GM19238 (cell line): ENCODE results near the gene IGFL4.

Experiments used
- DNase-seq: peaks from one replicate; pipeline ENCODE4 v3.0.0; 2011; ENCODE audit warnings: low spot score; ENCODE audit not compliant: insufficient read length

The IGFL4 gene

GRCh38 chr19:46021531-46022041 lies 19.2 kb downstream of the IGFL4 start:
- DNase-seq, result no peak

- no peak for DNase-seq
Observed at GRCh38 chr19:46020819-46021125, 20.0 kb downstream of the IGFL4 start.

GRCh38 chr19:46019270-46019669 lies 21.5 kb downstream of the IGFL4 start:
- no peak for DNase-seq

DNA sequence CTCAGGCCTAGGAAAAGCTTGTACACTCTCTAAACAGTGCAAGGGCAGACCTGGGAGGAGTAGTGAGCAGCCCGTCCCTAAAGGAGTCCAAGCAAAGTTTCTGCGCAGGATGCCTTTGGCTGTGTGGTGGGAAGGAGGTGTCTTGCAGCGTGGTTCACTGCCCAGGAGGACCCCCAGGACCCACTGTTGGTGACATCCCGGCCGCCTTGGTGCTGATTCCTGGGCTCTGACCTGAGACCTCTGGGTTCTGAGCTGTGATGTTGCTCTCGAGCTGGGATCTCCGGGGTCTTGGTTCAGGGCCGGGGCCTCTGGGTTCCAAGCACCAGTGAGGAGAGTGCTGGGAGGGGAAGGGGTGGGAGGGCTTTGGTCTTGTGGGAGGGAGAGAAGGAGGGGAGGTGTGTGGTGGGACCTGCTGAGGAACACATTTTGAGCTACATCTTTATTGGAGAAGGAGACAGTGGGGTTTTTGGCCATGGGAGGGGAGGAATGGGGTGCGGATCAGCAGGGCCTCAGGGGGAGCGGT lies 22.0 kb downstream of the IGFL4 start:
- DNase-seq, result no peak

DNA sequence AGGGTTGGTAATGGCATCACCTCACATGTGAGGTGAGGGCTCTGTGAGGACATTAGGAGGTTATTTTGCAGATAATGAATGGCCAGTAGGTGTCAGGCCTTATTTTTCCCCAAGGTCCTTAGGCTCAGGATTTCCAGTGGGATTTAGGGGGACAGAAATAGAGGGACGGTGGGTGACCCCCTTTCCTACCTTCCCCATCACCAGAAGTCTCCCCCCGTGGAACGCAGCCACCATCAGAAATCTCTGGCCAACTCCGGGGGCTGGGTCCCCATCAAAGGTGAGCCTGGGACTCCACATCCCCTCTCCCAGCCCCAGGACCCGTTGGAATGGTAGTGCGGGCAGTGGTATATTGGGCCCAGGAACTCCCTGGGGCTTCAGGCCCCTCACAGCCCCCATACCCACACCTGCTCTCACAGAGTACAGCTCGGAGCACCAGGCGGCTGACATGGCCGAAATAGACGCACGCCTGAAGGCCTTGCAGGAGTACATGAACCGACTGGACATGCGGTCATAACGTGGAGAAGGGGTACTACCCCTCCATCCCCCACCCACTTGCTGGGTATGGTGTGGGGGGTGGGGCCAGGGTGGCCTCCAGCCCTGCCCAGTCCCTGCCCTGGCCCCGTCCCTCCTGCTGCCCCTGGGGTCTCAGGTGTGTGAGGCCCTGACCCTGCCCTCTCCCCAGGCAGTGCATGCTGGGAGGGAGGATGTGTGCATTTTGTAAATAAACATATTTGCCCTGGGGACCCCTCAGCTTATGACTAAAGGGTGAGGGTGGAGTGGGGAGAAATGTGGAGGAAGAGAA lies 22.7 kb downstream of the IGFL4 start:
- DNase-seq, result no peak

DNA sequence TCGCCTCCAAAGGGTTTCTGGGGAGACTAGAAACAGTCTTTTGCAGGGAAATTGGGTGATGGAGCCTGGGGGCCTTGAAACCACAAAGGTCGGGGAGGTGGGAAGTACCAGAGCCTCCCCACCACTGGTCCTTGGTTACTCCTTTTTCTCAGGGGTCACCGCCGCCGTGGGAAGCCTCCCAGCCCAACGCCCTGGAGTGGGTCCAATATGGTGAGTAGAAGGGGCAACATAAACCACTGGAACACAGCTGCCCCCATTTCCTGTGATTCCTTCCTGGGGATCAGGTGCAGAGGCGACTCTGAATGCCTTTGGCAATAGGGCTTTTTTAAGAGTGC lies 23.7 kb downstream of the IGFL4 start:
- DNase-seq, result no peak

DNA sequence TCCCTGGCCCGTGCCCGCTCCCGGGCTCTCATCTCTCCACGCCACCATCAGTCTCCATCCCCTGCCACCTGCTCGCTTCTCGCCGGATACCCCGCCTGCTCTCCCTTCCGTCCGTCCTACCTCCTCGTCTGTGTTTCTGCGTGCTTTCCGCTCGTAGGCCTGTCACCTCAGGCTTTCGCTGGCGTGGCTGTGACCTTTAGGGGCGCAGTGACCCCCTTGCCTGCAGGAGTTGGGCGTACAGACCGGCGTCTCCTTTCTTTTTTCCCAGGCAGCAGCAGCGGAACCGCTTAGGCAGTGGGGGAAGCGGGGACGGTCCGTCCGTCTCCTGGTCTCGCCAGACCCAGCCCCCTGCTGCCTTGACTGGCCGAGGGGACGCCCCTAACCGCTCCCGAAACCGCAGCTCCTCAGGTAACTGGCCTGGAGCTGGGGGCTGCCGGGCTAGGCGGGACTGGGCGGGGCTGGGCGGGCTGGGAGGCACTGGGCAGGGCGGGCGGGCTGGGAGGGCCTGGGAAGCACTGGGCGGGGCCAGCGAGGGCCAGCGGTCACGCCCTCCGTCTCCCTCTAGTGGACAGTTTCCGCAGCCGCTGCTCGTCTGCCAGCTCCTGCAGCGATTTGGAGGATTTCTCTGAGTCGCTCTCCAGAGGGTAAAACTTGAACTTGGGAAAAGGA lies 24.2 kb downstream of the IGFL4 start:
- peak; percentile 85 for DNase-seq

DNA sequence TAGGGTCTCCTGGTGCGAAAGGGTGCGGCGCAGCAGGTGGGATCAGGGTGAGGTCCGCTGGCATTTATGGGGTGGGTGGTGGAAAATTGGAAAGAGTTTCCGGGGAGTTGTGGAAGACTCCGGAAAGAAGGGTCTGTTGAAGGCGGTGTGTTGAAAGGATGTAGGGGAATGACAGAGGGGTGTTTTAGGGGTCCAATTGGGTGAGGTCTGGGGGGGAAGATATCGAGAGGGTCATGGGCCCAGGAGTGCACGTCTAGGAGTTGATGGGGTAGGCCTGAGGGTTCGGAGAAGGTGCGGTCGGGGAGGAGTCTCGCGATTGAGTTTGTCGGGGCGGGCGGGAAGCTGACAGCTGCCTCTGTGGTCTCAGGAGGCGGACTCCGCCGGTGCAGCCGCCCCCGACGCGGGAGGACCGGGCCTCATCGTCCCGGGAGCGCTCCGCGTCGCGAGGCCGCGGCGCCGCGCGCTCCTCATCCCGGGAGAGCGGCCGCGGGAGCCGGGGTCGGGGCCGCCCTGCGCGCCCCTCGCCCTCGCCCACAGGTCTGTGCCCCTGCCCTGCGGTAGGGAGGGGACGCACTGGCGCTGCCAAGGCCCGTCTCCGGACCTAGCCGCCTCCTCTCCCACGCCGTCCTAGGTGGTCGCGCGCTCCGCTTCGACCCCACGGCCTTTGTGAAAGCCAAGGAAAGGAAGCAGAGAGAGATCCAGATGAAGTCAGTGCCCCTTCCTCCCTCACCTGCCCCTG lies 24.9 kb downstream of the IGFL4 start:
- peak; percentile 34 for DNase-seq

GRCh38 chr19:46014941-46015686 lies 25.7 kb downstream of the IGFL4 start:
- peak; percentile 59 for DNase-seq

- DNase-seq, result no peak
Observed at GRCh38 chr19:46014534-46014933, 26.3 kb downstream of the IGFL4 start.

- DNase-seq, result peak; percentile 56
Observed at GRCh38 chr19:46009530-46010510, 31.0 kb downstream of the IGFL4 start.

DNA sequence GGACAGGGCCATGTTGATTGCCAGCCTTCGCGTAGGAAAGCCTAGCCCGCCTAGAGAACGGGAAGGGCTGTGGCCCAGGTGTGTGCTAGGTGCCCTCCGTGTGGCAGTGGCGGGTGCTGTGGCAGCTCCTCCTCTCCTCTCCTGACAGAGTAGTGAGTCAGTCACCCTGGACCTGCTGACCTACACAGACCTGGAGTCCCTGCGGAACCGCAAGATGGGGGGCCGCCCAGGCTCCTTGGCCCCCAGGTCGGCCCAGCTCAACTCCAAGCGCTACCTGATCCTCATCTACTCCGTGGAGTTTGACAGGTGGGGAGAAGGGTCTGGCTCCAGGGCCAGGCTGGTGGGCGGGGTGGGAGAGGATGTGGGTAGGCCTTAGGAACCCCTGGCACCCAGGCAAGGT lies 34.4 kb downstream of the IGFL4 start:
- DNase-seq, result no peak

GRCh38 chr19:46002678-46003275 lies 38.0 kb downstream of the IGFL4 start:
- DNase-seq, result no peak

GRCh38 chr19:46000491-46001246 lies 40.1 kb downstream of the IGFL4 start:
- peak; percentile 81 for DNase-seq

DNA sequence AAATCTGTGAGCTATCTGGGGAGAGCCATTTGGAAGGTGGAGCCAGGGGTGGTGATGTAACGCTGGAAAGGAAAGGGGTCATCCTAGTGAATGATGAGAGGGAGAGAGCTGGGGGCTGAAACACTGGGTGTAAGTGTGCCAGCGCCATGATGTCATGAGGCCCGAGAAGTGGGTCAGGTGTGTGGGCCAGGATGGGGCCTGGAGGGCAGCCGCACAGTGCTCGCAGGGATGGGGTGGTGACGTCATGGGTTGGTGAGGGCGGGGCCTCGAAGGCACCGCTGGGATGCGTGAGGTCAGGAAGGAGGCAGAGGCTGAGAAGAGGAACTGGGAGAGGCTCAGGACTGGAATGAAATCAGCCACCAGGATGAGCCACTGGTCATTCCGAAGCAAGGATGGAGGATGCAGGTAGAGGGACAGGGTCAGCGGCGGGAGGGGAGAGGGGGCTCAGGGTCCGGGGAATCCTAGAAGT lies 41.1 kb downstream of the IGFL4 start:
- no peak for DNase-seq

DNA sequence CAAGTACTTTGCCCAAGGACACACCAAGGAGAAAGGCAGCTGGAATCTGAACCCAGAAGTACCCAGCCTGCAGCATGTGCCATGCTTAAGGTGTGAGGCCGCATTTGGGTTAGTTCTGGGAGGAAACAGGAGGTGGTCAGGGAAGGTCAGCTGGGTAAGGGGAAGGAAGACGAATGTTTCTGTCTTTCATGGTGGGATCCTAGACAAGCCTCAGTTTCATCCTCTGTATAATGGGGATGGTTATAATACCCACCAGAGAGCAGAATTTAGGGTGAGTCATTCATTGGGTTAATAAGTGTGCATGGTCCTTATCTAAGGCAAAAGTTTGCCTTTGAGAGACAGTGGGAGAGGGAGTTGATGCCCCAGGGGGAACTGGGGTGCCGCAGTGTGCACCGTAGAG lies 42.0 kb downstream of the IGFL4 start:
- no peak for DNase-seq

- no peak for DNase-seq
Observed at GRCh38 chr19:45996933-45997332, 43.9 kb downstream of the IGFL4 start.

DNA sequence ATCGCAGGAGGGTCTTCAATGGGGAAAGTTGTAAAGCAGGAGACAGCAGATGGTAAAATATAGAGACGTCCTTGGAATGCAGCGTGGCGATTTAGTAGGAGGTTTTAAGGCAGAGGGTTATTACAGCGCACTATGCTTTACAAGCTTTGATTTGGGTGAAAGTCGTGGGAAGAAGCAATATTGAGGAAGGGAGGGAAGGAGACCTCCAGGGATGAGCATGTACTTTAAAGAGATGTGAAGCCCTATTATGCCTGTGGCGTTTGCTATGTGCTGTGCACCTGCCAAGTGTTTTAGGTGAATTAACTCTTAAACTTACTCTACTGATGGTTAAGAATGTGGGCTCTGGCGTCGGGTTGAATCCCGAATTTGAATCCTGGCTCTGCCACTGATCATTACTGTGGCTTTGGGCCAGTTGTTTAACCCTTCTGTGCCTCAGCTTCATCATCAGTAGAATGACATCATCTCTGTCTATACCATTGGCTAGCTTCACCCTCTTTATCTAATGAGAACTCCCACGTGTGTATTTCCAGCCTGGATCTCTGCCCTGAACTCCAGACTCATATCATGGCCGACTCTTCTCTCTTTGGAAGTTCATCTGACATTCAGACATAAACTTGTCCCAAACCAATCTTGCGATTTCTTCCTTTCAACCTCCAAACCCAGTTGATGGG lies 45.0 kb downstream of the IGFL4 start:
- no peak for DNase-seq
